NOMO-1 (cell line): ENCODE results near the gene FGGY.

Experiments
- DNase-seq, 2 experiments: peaks; one replicate each; lab custom pipeline; 2025; ENCODE audit not compliant: unreplicated experiment in 2 of 2; lab: John Stamatoyannopoulos, UW

Gene FGGY

DNA sequence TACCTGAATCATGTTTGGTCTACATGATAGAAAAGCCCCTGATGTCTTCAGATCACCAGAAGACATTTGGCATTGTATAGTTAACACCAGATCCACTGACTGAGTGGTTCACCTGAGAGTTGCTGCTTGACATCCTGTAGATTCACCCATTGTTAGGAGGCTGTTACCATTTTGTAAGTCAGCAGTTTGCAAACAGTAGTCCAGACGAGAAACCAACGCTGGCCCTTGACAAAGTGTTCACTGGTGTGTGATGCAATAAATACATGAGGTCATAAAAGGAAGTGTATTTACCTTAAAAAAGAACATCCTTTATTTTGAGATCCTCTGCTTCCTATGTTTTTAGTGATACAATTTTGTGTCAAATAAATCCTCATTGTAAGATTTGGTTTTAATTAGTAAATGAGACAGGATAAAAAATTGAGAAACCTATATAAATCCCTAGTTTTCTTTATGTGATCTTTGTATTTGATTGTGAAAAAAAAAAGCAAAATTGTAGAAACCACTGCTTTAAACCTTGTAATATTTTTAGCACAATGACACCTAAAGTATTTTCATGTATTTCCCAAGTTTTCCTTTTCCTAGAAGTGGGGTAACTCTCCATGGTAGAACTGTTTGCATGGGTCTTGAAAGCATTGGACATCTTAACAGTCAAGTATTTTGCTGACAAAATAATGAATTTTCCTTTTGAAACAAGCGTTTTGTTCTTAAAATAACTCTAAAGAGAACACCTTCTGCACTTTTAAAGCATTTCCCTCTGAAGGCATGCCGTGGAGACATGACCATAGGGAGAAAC lies 204.3 kb downstream of the FGGY start:
- DNase-seq: peak; percentile 24 to 79

DNA sequence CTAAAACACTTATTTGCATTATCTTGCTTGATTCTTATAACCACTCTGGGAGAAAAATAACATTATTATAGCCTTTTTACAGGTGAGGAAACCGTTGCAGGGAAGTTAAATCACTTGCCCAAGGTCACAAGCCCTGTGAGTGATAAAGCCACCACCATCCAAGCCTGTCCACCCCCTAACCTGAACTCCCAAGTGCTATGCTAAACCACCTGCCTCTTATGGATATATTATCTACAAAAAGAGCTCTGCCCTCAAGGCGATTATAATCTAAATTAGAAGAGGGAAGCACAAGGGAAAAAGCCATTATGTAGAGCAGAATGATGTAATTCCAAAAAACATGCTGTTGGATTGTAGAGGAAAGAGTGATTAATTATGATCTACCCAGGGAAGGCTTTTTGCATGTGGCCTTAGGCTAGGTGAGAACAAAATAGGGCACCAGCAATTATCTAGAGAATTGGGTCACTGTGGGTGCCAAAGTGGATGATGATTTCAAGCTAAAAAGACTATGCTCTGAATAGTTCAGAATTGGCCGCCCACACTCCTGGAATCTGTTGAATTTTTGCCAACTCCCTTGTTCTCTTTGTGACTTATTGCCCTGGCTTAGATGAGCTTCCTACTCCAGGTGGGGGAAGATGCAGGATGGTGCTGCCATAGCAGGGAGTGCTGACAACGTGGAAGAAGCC lies 205.3 kb downstream of the FGGY start:
- DNase-seq: no peak

DNA sequence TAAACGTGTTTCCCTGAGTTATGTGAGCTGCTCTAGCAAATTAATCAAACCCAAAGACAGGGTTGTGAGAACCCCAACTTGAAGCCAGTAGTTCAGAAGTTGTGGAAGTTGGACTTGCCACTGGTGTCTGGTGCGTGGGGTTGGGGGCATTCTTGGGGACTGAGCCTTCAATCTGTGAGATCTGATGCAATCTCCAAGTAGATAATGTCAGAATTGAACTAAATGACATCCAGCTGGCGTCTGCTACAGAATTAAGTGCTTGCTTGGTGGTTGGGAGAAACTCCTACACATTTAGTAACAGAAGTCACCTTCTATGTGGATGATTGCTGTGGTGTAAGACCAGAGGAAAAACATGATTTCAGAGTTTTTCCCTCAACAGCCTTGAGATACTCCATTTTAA lies 207.4 kb downstream of the FGGY start:
- no peak for DNase-seq

DNA sequence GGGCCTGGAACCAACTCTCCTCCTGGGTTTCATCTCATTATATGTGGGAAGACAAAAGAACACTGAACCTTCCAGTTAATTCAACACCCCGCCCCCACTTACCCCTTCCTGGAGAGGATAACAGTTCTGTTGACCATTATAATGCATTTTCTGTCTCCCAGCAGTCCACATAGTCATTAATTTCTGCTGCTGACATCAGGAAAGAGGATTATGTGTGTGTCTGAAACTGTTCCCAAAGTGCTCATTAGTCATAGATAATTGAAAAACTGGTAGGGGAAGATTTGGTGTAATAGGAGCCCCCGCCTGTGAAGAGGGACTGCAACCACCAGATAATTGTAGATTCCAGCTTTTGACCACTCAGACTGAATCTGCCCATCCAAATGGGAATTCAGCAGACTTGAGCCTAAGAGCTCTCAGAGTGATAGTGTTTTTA lies 208.7 kb downstream of the FGGY start:
- DNase-seq: no peak

DNA sequence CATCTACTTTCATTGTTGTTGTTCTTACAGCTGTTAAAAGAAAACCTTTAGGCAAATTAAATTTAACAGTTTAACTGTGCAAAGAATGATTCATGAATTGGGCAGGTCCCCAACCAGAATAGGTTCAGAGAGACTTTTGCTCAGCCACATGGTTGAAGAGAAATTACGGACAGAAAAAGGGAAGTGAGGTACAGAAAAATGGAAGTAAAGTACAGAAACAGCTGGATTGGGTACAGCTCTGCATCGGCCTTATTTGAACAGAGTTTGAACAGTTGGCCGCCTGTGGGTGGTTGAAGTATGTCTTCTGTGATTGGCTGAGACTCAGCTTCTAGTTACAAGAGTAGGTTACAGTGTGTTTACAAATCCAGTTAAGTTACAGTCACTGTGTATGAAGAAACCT lies 210.1 kb downstream of the FGGY start:
- peak; percentile 76 to 92 for DNase-seq

DNA sequence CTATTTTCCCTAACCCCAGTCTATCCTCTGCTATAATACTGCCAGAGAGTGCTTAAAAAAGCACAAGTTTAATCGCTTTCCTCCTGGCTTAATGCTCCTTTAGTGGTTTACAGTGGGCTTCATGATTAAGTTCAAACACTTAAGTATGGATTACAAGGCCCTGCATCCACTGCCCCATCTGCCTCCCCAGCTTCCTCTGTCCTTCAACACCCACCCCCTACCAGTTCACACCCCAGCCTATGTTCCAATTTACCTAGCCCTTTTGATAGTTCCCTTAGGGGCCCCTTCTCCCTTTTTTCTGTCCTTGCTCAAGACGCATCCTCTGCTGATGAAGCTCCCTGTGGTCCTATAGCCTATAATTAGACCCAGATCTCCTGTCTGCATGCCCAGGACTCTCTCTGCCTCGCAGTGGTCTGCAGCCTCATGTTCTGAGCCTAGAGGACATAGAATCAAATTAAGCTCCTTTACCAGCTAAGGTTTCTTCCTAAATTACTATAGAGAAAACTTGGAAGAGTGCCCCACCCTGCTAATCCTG lies 212.5 kb downstream of the FGGY start:
- DNase-seq: no peak

DNA sequence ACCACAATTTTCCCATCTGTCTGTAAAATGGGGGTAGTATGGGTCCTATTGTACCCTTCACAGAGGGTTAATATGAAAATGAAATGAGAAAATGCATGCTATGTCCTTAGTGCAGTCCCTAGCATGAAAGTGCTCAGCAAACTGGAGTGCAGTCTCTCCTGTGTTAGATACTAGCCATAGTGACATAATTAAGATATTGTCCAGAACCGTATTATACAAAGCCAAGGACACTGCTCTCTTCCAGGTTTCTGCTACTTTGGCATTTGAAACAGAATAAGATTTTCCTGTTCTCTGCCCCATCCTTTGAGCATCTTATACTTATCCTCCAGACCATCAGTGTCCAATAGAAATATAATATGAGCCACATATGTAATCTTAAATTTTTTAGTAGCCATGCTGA lies 213.4 kb downstream of the FGGY start:
- no peak for DNase-seq

DNA sequence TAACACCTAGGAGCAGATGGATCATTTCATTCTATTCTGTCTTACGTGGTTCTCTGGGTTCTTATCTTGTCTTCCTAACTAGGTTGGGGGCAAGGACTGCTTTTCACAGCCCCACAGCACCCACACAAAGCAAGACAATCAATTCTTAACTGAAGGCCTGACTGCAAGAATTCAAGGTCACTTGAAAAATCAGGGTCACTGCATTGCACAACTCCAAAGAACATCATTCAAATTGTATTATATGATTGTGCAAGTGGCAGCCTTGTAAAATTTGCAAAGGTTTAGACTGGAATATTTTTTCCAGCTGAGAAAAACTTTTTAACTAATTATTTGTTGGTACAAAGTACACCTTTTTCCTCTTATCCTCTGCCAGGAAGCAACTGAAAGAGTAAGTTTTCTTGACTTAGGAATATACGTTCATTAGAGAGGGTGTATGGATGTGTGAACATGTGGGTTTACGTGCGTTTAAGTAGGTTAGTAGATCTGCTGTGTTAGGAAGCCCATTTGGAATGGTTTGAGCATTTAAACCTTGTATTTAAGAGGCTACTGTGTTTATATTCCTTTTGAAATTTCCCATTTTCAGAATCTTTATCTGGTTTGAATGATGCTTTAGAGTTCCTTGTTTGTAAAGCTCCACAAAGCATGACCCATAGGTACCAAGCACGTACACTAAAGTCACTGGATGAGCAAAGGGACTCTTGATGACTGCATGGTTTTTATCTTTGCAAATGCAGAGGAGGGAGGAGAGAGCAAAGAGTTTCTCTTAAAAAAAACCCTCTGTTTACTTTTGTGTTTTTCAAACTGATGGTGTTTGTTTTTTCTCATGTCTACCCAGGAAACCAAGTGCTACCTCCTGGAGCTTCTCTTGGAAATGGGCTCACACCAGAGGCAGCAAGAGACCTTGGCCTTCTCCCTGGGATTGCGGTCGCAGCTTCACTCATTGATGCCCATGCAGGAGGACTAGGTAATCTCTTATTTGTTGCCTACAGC lies 214.9 kb downstream of the FGGY start:
- no peak for DNase-seq

DNA sequence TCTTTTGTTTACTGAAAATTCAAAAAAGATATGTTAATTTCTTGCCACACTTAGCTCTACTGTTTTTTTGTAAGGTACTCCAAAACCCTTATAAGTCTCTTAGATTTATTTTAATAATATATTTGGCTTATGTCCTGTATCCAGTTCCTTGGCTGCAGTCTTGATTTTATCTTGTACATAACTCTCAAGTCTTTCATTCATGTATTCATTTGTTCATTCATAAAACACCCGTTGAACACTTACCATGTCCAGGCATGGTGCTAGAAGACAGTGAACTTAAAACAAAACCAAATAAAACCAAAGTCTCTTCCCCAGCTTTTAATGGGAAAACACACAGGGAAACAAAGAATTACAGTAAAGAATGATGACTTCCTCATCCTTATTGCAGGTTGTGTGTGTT lies 215.8 kb downstream of the FGGY start:
- DNase-seq: no peak

DNA sequence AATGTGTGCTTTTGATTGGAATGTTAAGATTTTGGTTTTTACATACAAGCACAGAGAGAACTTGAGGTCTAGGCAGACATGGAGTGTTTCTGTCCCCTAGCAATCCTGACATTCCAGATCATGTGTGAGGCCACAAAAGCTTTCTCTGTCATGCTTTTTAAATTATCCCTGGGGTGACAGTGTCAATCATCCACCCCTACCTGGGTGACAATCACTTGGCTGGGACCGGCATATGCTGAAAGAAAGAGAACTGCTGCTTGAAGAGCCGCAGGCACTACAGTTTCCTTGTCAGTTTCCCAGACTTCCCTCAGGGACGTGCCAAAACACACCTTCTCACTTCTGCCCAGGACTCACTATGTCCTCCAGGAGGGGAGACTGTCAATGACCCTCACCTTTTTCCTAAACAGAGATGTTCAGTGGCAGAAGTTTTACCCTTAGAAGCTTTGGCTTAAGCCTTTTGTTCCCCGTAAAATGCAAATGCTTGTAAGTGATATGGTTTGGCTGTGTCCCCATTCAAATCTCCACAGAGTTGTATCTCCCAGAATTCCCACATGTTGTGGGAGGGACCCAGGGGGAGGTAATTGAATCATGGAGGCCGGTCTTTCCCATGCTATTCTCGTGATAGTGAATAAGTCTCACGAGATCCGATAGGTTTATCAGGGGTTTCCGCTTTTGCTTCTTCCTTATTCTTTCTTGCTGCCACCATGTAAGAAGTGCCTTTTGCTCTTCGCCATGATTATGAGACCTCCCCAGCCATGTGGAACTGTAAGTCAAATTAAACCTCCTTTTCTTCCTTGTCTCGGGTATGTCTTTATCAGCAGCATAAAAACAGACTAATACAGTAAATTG lies 217.4 kb downstream of the FGGY start:
- DNase-seq: no peak

DNA sequence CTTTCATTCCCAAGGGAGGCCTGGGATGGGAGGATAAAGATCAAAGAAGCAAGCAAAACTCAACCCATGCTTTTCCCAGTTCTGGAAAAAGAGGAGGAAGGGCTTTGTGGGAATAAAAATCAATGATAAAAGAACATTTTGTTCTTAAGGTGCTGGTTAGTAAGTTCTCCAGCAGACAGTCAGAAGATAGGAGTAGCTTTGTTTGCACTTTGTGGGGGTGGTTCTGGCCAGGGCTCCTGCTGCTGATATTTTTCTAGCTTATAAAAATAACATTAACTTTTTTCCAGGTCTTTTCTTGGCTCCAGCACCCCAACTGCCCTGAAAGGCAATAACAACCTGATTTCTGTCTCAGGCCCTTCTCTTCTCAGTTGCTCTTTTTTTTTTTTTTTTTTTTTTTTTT lies 220.0 kb downstream of the FGGY start:
- DNase-seq: no peak

DNA sequence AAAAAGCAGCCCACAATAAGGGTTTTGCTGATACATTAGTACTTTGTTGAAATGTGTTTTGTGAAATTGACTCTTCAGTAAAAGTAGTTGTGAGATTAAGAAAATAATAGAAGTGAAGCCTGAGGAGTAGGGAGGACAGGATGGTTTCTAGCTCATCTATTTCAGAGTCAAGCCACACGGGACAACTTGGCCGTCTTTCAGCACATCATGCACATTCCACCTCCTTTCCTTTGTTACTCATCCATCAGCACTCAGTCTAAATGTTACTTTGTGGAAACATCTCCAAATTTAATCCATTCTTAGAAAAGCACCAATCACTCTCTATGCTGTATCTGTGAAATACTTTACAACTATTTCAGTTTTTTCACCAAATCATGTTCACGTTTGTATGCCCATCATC lies 223.3 kb downstream of the FGGY start:
- no peak for DNase-seq

DNA sequence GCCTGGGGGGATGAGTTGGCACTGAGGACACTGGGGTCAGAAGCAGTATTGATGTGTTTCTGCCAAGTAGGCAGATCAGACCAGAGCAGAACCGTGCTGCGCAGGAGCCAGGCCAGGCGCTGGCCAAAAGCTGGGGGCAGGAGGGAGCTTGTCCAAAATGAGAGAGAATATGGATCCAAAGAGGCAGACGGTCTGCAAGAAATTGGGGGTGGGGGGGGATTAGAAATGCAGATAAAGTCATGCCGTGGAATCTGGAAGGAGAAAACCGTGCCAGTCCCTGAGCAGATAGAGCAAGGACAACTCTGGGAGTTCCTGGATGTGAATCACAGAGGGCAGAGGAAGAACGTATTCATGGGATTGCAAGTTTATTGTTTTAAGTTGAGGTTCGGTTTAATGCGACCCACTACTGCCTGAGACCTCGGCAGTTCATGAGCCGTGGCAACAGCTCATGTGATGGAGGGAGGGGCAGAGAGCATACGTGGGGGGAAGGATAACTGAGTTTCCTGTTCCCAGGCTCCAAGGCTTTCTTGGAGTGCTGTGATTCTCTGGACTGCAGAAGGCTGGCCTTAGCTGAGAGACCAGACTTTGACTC lies 224.0 kb downstream of the FGGY start:
- no peak for DNase-seq

DNA sequence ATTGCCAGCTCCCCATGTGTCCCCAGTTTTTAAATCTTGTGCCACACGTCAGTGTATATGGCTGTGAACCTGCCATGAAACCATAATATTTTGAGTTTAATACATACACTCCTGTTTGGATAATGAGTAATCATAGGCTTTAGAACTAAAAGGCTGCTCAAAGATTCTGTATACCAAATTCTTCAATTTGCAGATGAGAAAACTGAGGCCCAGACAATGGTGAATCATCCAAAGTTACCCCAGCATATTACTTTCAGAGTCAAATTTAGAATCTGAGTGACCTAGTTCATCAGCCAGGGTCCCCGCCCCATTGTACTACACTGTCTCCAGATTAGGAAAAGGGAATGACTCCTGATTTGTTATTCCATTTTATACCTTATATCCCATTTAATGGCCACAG lies 224.6 kb downstream of the FGGY start:
- no peak for DNase-seq

DNA sequence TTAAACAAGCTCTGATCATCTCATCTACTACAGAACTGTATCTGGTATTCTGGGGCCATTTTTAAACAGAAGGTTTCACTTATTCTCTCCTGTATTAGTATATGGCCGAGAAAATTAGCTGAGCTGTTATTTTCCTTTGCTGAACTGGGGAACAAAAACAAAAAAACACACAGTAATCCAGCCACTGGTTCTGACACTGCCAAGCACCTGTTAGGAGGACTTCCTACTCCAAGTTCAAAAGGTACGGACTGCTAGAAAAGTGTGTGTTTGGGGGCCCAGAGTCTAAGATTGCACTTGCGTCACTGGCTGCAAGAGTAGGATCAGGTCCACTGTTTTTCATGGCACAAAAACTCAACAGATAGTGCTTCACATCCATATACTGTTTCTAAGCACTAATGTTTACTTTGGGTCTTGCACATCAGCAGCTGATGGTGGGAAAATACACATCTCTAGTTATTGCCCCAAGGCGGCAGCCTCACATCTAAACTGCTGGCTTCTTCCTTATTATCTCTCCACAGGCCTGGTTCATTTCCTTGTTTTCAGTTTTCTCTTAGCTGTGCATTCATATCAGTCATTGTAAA lies 226.1 kb downstream of the FGGY start:
- no peak for DNase-seq

DNA sequence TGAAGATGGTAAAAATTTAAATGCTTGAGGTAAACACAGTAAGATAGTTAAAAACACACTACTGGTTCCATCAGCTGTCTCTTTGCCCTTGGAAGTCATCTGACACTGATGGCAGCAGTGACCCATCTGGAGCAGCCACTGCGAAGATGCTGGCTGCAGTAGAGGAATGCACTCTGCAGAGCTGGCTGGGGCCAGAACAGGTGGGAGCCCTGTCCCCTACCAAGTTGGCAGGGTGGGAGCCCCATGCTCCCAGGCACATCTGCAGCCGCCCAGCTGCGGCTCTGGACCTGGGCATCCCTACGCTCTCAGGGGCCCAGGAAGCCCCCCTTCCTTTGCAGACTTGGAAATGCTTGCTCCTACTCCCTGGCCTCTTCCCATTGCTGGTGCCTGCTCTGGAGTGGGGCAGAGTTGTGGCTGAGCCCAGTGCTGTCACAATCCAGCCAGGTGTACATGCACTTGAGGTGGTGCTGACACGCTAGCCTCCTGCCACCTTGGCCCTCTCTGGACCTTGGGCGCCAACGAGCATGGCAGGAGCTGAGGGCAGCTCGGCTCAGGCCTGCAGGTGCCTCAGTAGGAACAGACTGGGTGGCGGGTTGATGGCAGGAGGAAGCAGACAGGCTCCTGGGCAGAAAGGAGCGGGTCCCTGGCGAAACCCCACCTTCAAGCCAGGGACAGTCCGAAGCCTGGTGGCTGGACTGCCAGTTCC lies 227.0 kb downstream of the FGGY start:
- no peak for DNase-seq

DNA sequence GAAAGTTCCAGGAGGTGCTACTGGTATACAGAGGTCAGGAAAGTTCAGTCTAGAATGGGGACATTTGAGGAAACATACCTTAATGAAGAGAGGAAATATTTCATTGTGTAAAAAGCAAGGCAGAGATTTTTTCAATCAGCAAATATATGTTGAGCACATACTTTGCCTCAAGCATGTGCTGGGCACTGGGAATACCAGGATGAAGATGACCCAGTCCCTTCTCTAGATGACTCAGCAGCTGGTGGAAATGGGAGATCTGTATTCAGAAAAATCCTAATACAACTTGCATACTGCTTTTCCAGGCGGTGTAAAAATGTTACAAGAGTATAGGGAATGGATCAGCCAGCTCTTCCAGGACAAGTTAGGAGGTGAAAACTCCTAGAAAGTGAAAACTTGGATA lies 229.3 kb downstream of the FGGY start:
- no peak for DNase-seq

DNA sequence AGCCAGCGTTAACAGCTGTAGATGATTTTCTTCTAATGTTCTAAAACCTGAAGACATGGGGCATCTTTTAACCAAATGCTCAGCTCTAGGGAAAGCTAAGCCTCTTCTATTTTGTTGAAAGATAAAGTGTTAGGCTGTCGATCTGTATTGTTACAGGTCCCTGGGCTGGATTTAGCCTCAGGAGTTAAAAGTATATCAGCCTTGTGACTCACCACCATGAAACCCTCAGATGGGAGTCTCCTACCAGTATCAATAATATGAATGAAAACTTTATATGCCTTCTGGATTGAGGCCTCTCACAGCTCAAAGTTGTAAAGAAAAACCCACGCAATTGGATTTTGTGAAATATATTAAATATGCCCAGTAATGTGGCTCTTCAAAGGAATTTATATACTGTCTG lies 231.6 kb downstream of the FGGY start:
- no peak for DNase-seq

DNA sequence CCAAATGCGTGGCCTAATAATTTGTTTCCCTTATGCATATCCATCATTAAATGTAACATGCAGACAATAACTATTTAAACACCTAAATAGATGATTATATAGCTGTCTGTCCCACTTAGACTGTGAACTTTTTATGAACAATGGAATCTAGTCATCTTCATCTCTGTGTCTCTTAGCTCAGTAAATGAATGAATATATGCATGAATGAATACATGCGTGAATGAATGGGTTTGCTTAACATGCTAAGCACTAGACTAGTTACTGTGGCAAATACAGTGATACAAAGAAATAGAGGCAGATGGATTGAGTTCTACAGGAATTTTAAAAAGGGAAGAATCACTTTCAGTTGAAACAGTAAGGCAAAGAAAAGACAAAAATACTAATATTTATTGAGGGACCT lies 232.0 kb downstream of the FGGY start:
- DNase-seq: no peak
